ENCODE results near the gene KRTAP10-2. TPM values are rescaled to one million over a fixed set of nuclear protein-coding genes. Genes with fewer than 3 reads are reported as not detected.

Gene KRTAP10-2
- total RNA-seq, 4 donors from 2014 or later: not detected

DNA sequence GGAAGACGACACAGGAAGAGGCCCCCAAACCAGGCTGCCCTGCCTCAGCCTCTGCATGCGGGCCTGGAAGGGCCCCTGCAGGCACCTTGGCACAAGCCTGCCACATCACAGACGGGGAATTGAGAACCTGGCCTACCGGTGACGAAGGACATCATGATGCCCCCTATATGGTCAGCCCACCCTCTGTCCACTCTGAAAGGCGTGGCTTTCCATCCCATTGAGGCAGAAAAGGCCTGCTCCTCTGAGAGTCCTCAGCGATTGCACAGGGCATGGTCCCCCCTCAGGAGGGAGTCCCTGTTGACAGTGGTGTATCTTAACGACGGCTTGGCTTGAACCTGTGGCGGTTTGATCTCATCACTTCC lies 22.7 kb downstream of the KRTAP10-2 start:
- WGBS: no CpG with 5 or more reads among the region's 10 CpGs
- intact Hi-C loops (cut with DNase I): no loop called here
- Histone ChIP-seq H3K4me1 (no peaks in the 10 kb centered on the region), H3K9me3 (no peaks in the 10 kb centered on the region), H3K27me3 (peaks cover 0 to 48% (median 0%) of the 10 kb centered on the region in 4 donors), H3K27ac (replicated peaks in 1 of 4) (no peak overlapping the region), H3K36me3 (no peaks in the 10 kb centered on the region), H3K4me3 (no peak overlapping the region)
- no peak for DNase-seq (ENCODE audit: extremely low spot score)
- TF ChIP-seq EP300 (IDR thresholded peaks at IDR 0.05) (no peak), POLR2AphosphoS5 (IDR thresholded peaks at IDR 0.05) (no peak), POLR2A (IDR thresholded peaks at IDR 0.05; ENCODE audit: low read depth) (no peak)
- TF ChIP-seq, protein P1, sequence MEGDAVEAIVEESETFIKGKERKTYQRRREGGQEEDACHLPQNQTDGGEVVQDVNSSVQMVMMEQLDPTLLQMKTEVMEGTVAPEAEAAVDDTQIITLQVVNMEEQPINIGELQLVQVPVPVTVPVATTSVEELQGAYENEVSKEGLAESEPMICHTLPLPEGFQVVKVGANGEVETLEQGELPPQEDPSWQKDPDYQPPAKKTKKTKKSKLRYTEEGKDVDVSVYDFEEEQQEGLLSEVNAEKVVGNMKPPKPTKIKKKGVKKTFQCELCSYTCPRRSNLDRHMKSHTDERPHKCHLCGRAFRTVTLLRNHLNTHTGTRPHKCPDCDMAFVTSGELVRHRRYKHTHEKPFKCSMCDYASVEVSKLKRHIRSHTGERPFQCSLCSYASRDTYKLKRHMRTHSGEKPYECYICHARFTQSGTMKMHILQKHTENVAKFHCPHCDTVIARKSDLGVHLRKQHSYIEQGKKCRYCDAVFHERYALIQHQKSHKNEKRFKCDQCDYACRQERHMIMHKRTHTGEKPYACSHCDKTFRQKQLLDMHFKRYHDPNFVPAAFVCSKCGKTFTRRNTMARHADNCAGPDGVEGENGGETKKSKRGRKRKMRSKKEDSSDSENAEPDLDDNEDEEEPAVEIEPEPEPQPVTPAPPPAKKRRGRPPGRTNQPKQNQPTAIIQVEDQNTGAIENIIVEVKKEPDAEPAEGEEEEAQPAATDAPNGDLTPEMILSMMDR (IDR thresholded peaks at IDR 0.05): no peak

DNA sequence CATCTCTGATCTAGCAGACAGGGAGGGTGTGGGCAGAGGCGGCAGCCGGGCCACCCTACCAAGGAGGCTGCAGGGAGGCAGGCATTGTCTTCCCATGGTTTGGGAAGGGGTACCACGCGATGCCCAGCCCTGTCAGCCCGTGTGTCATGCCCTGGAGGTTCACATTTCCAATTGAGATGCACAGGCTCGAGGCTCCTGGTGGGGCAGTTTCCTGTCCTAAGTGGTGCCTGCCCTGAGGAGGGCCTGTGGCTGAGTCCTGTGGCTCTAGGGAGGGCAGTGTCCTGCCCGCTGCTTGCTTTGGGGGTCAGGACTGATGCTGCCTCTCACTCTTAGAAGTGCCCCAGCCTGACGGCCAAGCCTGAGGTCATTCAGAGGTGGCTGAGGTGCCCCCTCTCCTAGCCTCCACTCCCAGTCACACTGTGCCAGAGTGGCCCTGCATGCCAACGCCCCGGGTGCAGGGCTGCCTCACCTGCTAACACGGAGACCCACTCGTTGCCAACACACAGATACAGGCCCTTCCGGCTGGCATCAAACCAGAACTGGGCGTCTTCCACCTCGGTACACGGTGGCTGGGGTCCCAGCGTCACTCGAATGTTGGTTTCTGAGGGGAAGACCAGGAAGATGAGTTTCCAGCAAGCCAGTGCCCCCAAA lies 23.2 kb downstream of the KRTAP10-2 start:
- H3K27ac ChIP-seq (replicated peaks in 1 of 4): no peak overlapping the region
- intact Hi-C loops (cut with DNase I): no loop called here
- no peaks in the 10 kb centered on the region for H3K36me3 ChIP-seq
- WGBS: 86% methylated on average over 14 of the region's 18 CpGs
- no peaks in the 10 kb centered on the region for H3K9me3 ChIP-seq
- peaks cover 0 to 43% (median 0%) of the 10 kb centered on the region in 4 donors for H3K27me3 ChIP-seq
- no peaks in the 10 kb centered on the region for H3K4me1 ChIP-seq
- TF ChIP-seq, protein P1 (IDR thresholded peaks at IDR 0.05): no peak
- TF ChIP-seq POLR2A (IDR thresholded peaks at IDR 0.05; ENCODE audit: low read depth): no peak
- TF ChIP-seq EP300 (IDR thresholded peaks at IDR 0.05): no peak
- TF ChIP-seq POLR2AphosphoS5 (IDR thresholded peaks at IDR 0.05): no peak
- no peak overlapping the region for H3K4me3 ChIP-seq
- DNase-seq (ENCODE audit: extremely low spot score): no peak

DNA sequence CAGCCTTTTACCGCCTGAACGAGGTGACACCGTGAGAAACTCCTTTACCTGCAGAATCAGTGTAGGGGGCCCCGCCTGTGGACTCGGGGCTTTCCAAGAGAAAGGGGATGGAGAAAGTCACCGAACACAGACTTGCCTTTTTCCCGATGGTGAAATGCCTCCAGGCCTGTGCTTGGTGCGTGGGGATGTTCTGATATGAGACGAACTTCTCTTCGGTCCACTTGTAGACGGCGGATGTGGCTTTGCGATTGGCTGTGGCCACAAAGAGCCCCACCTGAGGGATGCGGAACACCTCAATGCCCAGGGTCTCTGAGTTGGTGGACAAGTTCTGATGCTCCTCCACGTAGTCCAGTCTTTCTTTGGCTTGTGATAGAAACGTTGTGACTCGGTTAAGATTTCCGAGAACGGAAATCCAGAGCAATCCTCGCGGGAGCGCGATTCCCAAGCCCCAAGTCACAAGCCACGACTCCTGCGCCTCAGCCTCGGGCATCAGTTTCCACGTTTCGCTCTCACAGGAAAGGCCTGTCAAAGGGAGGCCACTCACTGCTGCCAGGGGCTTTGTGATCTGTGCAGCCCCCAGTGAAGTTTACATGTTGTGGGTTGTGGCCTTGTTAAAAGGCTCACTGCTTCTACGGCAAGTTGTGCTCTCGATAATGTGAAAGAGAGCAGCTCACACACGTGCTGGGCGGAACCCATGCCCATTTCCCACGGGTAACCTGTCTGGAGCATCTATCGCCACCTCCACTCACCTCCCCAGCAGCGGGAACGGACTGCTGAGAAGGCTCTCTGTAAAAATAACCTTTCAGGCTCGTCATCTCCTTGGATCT lies 23.9 kb downstream of the KRTAP10-2 start:
- TF ChIP-seq POLR2A (IDR thresholded peaks at IDR 0.05; ENCODE audit: low read depth): no peak
- TF ChIP-seq EP300 (IDR thresholded peaks at IDR 0.05): no peak
- TF ChIP-seq, protein P1 (IDR thresholded peaks at IDR 0.05): no peak
- no peak for TF ChIP-seq POLR2AphosphoS5 (IDR thresholded peaks at IDR 0.05)
- DNase-seq (ENCODE audit: extremely low spot score): no peak
- H3K36me3 ChIP-seq: no peaks in the 10 kb centered on the region
- intact Hi-C loops (cut with DNase I): no loop called here
- no peak overlapping the region for H3K27ac ChIP-seq (replicated peaks in 1 of 4)
- no peaks in the 10 kb centered on the region for H3K9me3 ChIP-seq
- peaks cover 0 to 42% (median 0%) of the 10 kb centered on the region in 4 donors for H3K27me3 ChIP-seq
- no peak overlapping the region for H3K4me3 ChIP-seq
- H3K4me1 ChIP-seq: no peaks in the 10 kb centered on the region
- 90% methylated on average over 32 of the region's 37 CpGs for WGBS

DNA sequence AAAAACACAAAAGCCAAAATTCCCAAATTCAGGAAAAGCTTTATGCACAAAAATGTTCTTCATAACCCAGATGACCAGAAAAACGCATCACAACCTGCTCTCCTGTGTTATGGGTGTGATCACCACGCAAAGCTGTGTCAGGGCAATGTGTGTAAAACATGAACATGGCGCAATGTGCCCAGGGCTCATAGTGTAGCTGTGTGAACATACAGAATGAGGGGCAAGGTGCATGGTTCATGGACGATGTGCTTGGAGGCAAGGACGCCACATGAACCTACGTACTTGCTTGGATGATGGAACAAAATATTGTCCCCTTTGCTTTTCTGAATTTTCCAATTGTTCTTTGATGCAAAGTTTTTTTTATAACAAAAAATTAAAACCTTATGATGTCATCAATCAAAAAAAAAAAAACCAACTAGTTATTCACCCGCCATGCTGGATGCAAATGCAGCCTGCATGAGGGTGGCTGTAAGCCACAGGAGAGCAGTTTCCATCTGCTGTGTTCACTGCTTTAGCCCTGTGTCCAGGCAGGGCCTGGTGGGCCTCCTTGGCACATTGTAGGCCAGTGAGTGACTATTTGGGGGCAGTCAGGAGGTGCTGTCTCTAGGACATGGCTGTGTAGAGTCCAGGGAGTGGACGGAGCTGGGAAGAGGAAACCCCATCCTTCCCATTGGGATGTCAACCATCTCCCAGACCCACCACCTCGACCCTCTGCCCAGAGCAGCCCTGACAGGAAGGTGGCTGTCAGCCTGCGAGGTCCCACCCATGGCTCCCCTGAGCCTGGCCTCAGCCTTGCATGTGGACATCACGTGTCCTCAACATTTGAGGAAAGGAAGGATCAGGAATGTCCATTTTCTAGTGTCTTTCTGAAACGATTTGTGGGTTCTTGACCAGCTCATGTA lies 25.0 kb downstream of the KRTAP10-2 start:
- Histone ChIP-seq H3K27me3 (peaks cover 0 to 37% (median 0%) of the 10 kb centered on the region in 4 donors), H3K4me3 (no peak overlapping the region), H3K4me1 (no peaks in the 10 kb centered on the region), H3K27ac (replicated peaks in 1 of 4) (no peak overlapping the region), H3K9me3 (no peaks in the 10 kb centered on the region), H3K36me3 (no peaks in the 10 kb centered on the region)
- 87% methylated on average over 10 of the region's 12 CpGs for WGBS
- intact Hi-C loops (cut with DNase I): no loop called here
- no peak for TF ChIP-seq EP300 (IDR thresholded peaks at IDR 0.05)
- no peak for TF ChIP-seq POLR2A (IDR thresholded peaks at IDR 0.05; ENCODE audit: low read depth)
- TF ChIP-seq, protein P1 (IDR thresholded peaks at IDR 0.05): no peak
- TF ChIP-seq POLR2AphosphoS5 (IDR thresholded peaks at IDR 0.05): no peak
- DNase-seq (ENCODE audit: extremely low spot score): no peak

Measured in esophagus muscularis mucosa (tissue), 4 donors.